HG03103 (cell line): ENCODE measurements around the gene CACNA1E.

Experiments used
- ATAC-seq: cut with Tn5 transposase; IDR thresholded peaks from one replicate; pipeline ENCODE4 v1.9.1; 2021; ENCODE audit warnings: low read depth; ENCODE audit not compliant: unreplicated experiment

Gene CACNA1E

GRCh38 chr1:181559142-181559541 is 75.8 kb downstream of the CACNA1E start:
- no peak for ATAC-seq

GRCh38 chr1:181562395-181562794 is 79.1 kb downstream of the CACNA1E start:
- ATAC-seq, result no peak

DNA sequence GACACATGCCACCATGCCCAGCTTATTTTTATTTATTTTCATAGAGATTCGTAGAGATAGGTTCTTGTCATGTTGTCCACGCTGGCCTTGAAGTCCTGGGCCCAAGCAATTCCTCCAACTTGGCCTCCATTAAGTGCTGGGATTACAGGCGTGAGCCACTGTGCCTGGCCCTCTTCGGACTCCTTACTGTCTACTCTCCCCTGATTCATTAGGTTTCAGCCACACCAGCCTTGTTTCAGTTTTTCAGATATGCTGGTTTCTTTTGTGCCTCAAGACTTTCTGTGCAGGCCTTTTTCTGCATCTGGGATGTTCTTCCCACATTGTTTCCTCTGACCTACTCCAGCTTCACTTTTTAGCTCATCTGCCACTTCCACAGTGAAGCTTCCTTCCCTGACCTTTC is 85.4 kb downstream of the CACNA1E start:
- ATAC-seq, result no peak

DNA sequence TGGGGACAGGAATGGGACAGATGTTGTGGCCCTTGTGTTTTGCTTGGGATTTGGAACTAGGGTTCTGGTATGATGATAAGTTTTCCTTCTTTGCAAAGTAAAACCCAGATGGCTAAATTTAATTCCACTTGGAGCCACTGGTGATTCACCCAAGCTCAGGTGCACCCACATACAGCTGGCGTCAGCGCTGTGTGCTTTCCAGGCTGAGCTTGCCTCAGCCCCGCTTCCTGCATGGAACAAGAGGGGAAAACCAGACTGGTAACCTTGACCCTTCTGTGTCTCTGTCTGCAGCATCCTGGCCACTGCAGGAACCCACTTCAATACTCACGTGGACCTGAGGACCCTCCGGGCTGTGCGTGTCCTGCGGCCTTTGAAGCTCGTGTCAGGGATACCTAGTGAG is 94.2 kb downstream of the CACNA1E start:
- ATAC-seq, result no peak

- ATAC-seq, result no peak
Observed at GRCh38 chr1:181583598-181583997, 100.3 kb downstream of the CACNA1E start.

- ATAC-seq, result no peak
Observed at GRCh38 chr1:181587870-181588438, 104.6 kb downstream of the CACNA1E start.

GRCh38 chr1:181588631-181589030 is 105.3 kb downstream of the CACNA1E start:
- no peak for ATAC-seq

DNA sequence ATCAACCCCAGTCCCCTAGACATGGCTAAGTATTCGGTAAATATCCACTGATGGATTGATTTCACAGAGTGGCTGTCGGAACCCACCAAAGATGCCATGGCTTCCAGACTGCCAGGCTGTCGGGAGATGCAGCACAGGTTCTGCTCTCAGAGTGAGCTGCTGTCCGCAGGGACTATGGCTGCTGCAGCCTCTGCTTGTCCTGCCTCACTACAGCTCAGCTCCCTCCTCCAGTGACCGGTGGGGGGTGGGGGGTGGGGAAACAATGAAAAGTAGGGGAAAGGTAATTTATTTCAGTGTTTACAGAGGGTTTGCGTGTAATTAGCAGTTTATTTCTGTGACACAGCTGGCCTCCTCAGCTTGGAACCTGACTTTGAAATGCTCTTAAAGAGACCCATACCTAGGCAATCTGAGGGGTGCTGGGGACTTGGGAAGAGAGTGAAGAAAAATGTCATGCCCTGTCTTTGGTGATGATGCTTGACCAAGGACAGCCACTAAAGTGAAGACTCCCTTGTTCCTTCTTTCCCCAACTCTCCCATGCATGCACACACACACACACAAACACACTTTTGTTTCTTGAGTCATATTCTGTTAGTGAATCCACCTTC is 109.0 kb downstream of the CACNA1E start:
- ATAC-seq, result no peak

DNA sequence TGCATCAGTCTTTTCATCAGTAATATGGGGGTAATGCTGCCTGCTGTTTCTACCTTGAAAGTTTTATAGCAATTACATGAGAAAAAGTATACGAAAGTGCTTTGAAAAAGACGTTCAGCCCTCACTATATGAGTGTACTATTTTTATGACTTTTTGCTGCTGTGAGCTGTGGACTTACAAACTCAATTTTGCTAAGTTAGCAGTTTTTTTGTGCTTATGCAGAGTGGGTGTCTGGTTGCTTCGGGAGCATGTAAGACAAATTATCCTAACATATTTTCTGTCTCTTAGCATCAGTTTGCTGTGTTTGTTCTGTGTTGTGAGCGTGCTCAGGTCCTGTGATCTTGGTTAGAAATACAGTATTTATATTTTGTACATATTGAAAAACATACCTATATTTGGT is 109.7 kb downstream of the CACNA1E start:
- ATAC-seq, result no peak

DNA sequence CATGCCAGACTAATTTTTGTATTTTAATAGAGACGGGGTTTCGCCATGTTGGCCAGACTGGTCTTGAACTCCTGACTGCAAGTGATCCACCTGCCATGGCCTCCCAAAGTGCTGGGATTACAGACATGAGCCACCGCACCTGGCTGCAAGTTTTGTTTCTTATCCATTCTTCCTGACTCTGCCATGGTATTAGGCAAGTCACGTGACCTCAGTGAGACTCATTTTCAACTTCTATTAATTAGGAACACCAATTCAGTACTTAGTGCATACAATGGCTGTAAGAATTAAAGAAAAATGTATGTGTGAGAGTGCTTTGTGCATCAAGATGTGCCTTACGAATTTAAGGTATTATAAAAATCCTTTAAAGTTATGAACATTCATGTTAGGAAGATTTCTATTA is 111.2 kb downstream of the CACNA1E start:
- no peak for ATAC-seq

GRCh38 chr1:181595234-181595633 is 111.9 kb downstream of the CACNA1E start:
- ATAC-seq, result no peak

GRCh38 chr1:181601186-181601950 is 118.1 kb downstream of the CACNA1E start:
- ATAC-seq, result no peak

- no peak for ATAC-seq
Observed at GRCh38 chr1:181603735-181604410, 120.6 kb downstream of the CACNA1E start.

GRCh38 chr1:181604482-181605249 is 121.3 kb downstream of the CACNA1E start:
- ATAC-seq, result no peak

- ATAC-seq, result no peak
Observed at GRCh38 chr1:181607524-181607923, 124.2 kb downstream of the CACNA1E start.

DNA sequence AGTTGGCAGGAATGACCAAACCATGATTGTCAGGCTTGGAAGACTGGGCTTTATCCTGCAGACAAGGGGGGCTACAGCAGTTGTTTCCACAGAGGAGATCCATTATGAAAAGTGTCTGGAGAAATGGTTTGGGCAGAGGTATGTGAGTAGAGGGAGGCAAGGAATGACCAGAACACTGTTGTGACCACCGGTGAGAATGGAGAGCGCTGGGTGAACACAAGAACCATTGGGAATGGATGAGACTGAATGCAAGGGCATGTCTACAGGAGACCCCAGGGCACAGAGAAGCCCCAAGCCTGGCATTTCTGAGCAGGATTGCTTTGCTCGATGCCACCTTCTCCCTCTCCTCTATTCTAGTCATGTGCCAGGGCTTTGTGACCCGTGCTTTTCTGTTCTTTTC is 125.1 kb downstream of the CACNA1E start:
- no peak for ATAC-seq

- ATAC-seq, result no peak
Observed at GRCh38 chr1:181608948-181609347, 125.6 kb downstream of the CACNA1E start.

- ATAC-seq, result no peak
Observed at GRCh38 chr1:181612100-181612499, 128.8 kb downstream of the CACNA1E start.

DNA sequence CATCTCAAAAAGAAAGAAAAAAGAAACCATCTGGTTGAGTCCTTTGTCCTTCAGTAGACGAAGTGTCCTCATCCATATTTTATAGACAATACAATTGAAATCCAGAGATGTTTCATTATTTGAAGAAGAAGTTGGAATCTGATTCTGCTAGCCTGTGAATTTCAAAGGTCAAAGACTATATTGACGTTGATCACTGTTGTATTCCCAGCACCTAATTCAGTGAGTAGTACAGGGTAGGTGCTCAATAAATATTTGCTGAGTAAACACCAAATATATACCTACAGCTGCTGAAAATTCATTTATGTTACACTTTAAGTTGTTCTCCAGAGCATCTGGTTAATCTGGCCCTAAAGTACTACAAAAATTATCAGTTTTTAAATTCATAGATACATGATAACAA is 135.2 kb downstream of the CACNA1E start:
- no peak for ATAC-seq

DNA sequence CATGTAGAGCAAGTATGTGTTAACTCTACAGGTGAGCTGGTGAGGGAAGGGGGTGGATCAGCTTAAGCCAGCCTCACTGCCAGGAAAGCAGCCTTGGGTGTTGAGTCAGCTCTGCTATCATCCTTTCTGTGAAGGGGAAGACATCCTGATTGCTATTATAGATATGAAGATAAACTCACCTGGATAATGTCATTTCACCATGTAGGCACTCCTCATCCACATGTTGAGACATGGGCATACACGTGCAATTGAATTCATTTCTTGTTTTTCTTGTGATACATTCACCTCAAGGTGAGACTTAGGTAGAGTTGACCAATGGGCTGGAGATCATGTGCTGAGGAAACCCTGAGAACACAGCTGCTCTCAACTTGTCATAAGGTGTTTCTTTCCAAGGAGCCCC is 136.9 kb downstream of the CACNA1E start:
- ATAC-seq, result no peak

- ATAC-seq, result no peak
Observed at GRCh38 chr1:181623850-181624249, 140.5 kb downstream of the CACNA1E start.
